Measurements from ENCODE around the gene EFNB2.

The EFNB2 gene

GRCh38 chr13:106484084-106484483 is 51.4 kb downstream of the EFNB2 start:
- peak overlapping the region in 3 of 11 experiments; percentile 39 to 54 (median 51); a peak in 5 of 22 replicates for H3K4me2 ChIP-seq
- peaks cover 0 to 9% (median 0%) of the 10 kb centered on the region in 11 experiments; a peak in 3 of 22 replicates for H4K20me1 ChIP-seq
- no peaks in the 10 kb centered on the region for H3K27me3 ChIP-seq
- H3K4me3 ChIP-seq: no peak overlapping the region
- H3K9me3 ChIP-seq (replicated peaks in 1 of 11): peaks cover 0 to 9% (median 5%) of the 10 kb centered on the region in 11 experiments; a peak in 7 of 22 replicates
- H3K4me1 ChIP-seq: peaks cover 12 to 50% (median 27%) of the 10 kb centered on the region in 10 experiments; a peak in 18 of 20 replicates
- no peak overlapping the region for H3K27ac ChIP-seq
- H3K9ac ChIP-seq: no peak overlapping the region
- H3K36me3 ChIP-seq: no peaks in the 10 kb centered on the region; a peak in 1 of 22 replicates
- no peak for TF ChIP-seq Cebpa-rat (IDR thresholded peaks at IDR 0.05)

- Histone ChIP-seq H3K4me1 (peaks cover 12 to 50% (median 27%) of the 10 kb centered on the region in 10 experiments; a peak in 18 of 20 replicates), H3K9me3 (replicated peaks in 1 of 11) (peaks cover 0 to 14% (median 6%) of the 10 kb centered on the region in 11 experiments; a peak in 12 of 22 replicates), H4K20me1 (no peaks in the 10 kb centered on the region), H3K4me2 (peak overlapping the region; percentile 4 to 80 (median 58); a peak in 16 of 22 replicates), H3K27me3 (no peaks in the 10 kb centered on the region), H3K9ac (no peak overlapping the region), H3K27ac (peak overlapping the region in 4 of 11 experiments; percentile 4 to 39 (median 18); a peak in 6 of 22 replicates), H3K36me3 (no peaks in the 10 kb centered on the region), H3K4me3 (no peak overlapping the region)
- TF ChIP-seq Cebpa-rat (IDR thresholded peaks at IDR 0.05): no peak
Observed at GRCh38 chr13:106481919-106482318, 53.5 kb downstream of the EFNB2 start.

- peak overlapping the region in 8 of 11 experiments; percentile 24 to 80 (median 48); a peak in 16 of 22 replicates for H3K4me2 ChIP-seq
- no peaks in the 10 kb centered on the region for H3K27me3 ChIP-seq
- peaks cover 0 to 14% (median 6%) of the 10 kb centered on the region in 11 experiments; a peak in 12 of 22 replicates for H3K9me3 ChIP-seq (replicated peaks in 1 of 11)
- H4K20me1 ChIP-seq: no peaks in the 10 kb centered on the region
- TF ChIP-seq Cebpa-rat (IDR thresholded peaks at IDR 0.05): no peak
- H3K4me3 ChIP-seq: no peak overlapping the region
- H3K4me1 ChIP-seq: peaks cover 12 to 48% (median 27%) of the 10 kb centered on the region in 10 experiments; a peak in 18 of 20 replicates
- H3K36me3 ChIP-seq: no peaks in the 10 kb centered on the region
- H3K9ac ChIP-seq: peak overlapping the region in 1 of 11 experiments; percentile 25; a peak in 4 of 22 replicates
- peak overlapping the region in 6 of 11 experiments; percentile 27 to 55 (median 44); a peak in 8 of 22 replicates for H3K27ac ChIP-seq
Observed at GRCh38 chr13:106480351-106480910, 55.0 kb downstream of the EFNB2 start.

- Histone ChIP-seq H3K4me3 (no peak overlapping the region), H4K20me1 (no peaks in the 10 kb centered on the region), H3K27ac (peak overlapping the region in 2 of 11 experiments; percentile 12 to 27; a peak in 1 of 22 replicates), H3K9me3 (replicated peaks in 1 of 11) (peaks cover 0 to 14% (median 6%) of the 10 kb centered on the region in 11 experiments; a peak in 12 of 22 replicates), H3K27me3 (no peaks in the 10 kb centered on the region), H3K4me2 (peak overlapping the region in 8 of 11 experiments; percentile 24 to 80 (median 48); a peak in 13 of 22 replicates), H3K36me3 (no peaks in the 10 kb centered on the region), H3K9ac (no peak overlapping the region), H3K4me1 (peaks cover 12 to 43% (median 27%) of the 10 kb centered on the region in 10 experiments; a peak in 18 of 20 replicates)
- TF ChIP-seq Cebpa-rat (IDR thresholded peaks at IDR 0.05): no peak
Observed at GRCh38 chr13:106479929-106480328, 55.5 kb downstream of the EFNB2 start.

- Histone ChIP-seq H3K4me2 (no peak overlapping the region), H4K20me1 (no peaks in the 10 kb centered on the region), H3K4me1 (peaks cover 12 to 35% (median 26%) of the 10 kb centered on the region in 10 experiments; a peak in 18 of 20 replicates), H3K4me3 (no peak overlapping the region), H3K27ac (no peak overlapping the region), H3K27me3 (no peaks in the 10 kb centered on the region), H3K9me3 (replicated peaks in 1 of 11) (peaks cover 0 to 14% (median 6%) of the 10 kb centered on the region in 11 experiments; a peak in 12 of 22 replicates), H3K36me3 (no peaks in the 10 kb centered on the region), H3K9ac (no peak overlapping the region)
- no peak for TF ChIP-seq Cebpa-rat (IDR thresholded peaks at IDR 0.05)
Observed at GRCh38 chr13:106478116-106478515, 57.3 kb downstream of the EFNB2 start.

GRCh38 chr13:106477303-106477702 is 58.2 kb downstream of the EFNB2 start:
- peaks cover 0 to 14% (median 3%) of the 10 kb centered on the region in 11 experiments; a peak in 6 of 22 replicates for H3K9me3 ChIP-seq (replicated peaks in 1 of 11)

GRCh38 chr13:106475852-106476251 is 59.6 kb downstream of the EFNB2 start:
- no peak for TF ChIP-seq Cebpa-rat (IDR thresholded peaks at IDR 0.05)
- Histone ChIP-seq H3K9me3 (replicated peaks in 1 of 11) (peaks cover 0 to 14% (median 3%) of the 10 kb centered on the region in 11 experiments; a peak in 6 of 22 replicates), H3K4me3 (no peak overlapping the region), H3K4me1 (peaks cover 0 to 26% (median 13%) of the 10 kb centered on the region in 10 experiments; a peak in 16 of 20 replicates), H3K4me2 (no peak overlapping the region), H3K9ac (no peak overlapping the region), H3K36me3 (no peaks in the 10 kb centered on the region), H3K27me3 (no peaks in the 10 kb centered on the region), H3K27ac (no peak overlapping the region), H4K20me1 (no peaks in the 10 kb centered on the region)

More at GRCh38 chr13:106477303-106477702, 58.2 kb downstream of the EFNB2 start:
- H3K27me3 ChIP-seq: no peaks in the 10 kb centered on the region
- H3K9ac ChIP-seq: no peak overlapping the region
- H3K4me2 ChIP-seq: no peak overlapping the region
- TF ChIP-seq Cebpa-rat (IDR thresholded peaks at IDR 0.05): no peak
- no peaks in the 10 kb centered on the region for H4K20me1 ChIP-seq
- H3K36me3 ChIP-seq: no peaks in the 10 kb centered on the region
- H3K4me3 ChIP-seq: no peak overlapping the region
- H3K27ac ChIP-seq: no peak overlapping the region
- H3K4me1 ChIP-seq: peaks cover 6 to 30% (median 20%) of the 10 kb centered on the region in 10 experiments; a peak in 18 of 20 replicates

- H3K9ac ChIP-seq: no peak overlapping the region
- no peaks in the 10 kb centered on the region for H3K36me3 ChIP-seq
- no peak overlapping the region for H3K4me2 ChIP-seq
- no peak overlapping the region for H3K4me3 ChIP-seq
- no peak for TF ChIP-seq Cebpa-rat (IDR thresholded peaks at IDR 0.05)
- H3K27me3 ChIP-seq: no peaks in the 10 kb centered on the region
- no peaks in the 10 kb centered on the region for H4K20me1 ChIP-seq
- H3K4me1 ChIP-seq: peaks cover 0 to 17% (median 7%) of the 10 kb centered on the region in 10 experiments; a peak in 13 of 20 replicates
- H3K27ac ChIP-seq: no peak overlapping the region
- H3K9me3 ChIP-seq (replicated peaks in 1 of 11): peaks cover 0 to 13% (median 2%) of the 10 kb centered on the region in 11 experiments; a peak in 6 of 22 replicates
Observed at GRCh38 chr13:106474912-106475311, 60.5 kb downstream of the EFNB2 start.

- Histone ChIP-seq H3K4me3 (no peak overlapping the region), H3K36me3 (no peaks in the 10 kb centered on the region), H3K9ac (no peak overlapping the region), H4K20me1 (no peaks in the 10 kb centered on the region), H3K27ac (no peak overlapping the region), H3K9me3 (replicated peaks in 1 of 11) (peaks cover 0 to 9% (median 0%) of the 10 kb centered on the region in 11 experiments; a peak in 6 of 22 replicates), H3K4me1 (peaks cover 0 to 16% (median 7%) of the 10 kb centered on the region in 10 experiments; a peak in 11 of 20 replicates), H3K27me3 (no peaks in the 10 kb centered on the region), H3K4me2 (no peak overlapping the region)
- TF ChIP-seq Cebpa-rat (IDR thresholded peaks at IDR 0.05): no peak
Observed at GRCh38 chr13:106473154-106473553, 62.3 kb downstream of the EFNB2 start.
